CD4-positive, alpha-beta T cell treated with Interferon alpha-2 for 1 hour (primary cell): Measurements from ENCODE around the gene ZNF678.
"Not testable (repeated sequence)": the region's sequence is repeated elsewhere in the genome, so short reads cannot be mapped to it uniquely, and the experiment has no call there.

ENCODE experiments used
- DNase-seq, 2 donors: peaks; one replicate each; pipeline ENCODE4 v3.0.0-alpha.2; 2020 to 2022

The ZNF678 gene

GRCh38 chr1:227556288-227556687, 7.1 kb upstream of the ZNF678 start:
- no peak for DNase-seq

GRCh38 chr1:227557962-227558725, 5.2 kb upstream of the ZNF678 start:
- no peak for DNase-seq

GRCh38 chr1:227558732-227559262, 4.6 kb upstream of the ZNF678 start:
- no peak for DNase-seq

GRCh38 chr1:227559499-227559898, 3.9 kb upstream of the ZNF678 start:
- no peak for DNase-seq

- DNase-seq: no peak
Measured at GRCh38 chr1:227559926-227560325, 3.4 kb upstream of the ZNF678 start.

- DNase-seq: no peak
Measured at GRCh38 chr1:227560393-227561173, 2.8 kb upstream of the ZNF678 start.

- DNase-seq: no peak
Measured at GRCh38 chr1:227561241-227561907, 2.0 kb upstream of the ZNF678 start.

- no peak for DNase-seq
Measured at GRCh38 chr1:227562037-227562436, 1.3 kb upstream of the ZNF678 start.

GRCh38 chr1:227562933-227563323, 428 bp upstream of the ZNF678 start:
- no peak for DNase-seq

- no peak for DNase-seq
Measured at GRCh38 chr1:227567256-227567655, 3.9 kb downstream of the ZNF678 start.

GRCh38 chr1:227568593-227568992, 5.2 kb downstream of the ZNF678 start:
- no peak for DNase-seq

GRCh38 chr1:227572752-227573151, 9.4 kb downstream of the ZNF678 start:
- DNase-seq: no peak

GRCh38 chr1:227574926-227575325, 11.6 kb downstream of the ZNF678 start:
- DNase-seq: no peak

GRCh38 chr1:227576189-227576588, 12.8 kb downstream of the ZNF678 start:
- DNase-seq: no peak

- no peak for DNase-seq
Measured at GRCh38 chr1:227577500-227577899, 14.1 kb downstream of the ZNF678 start.

- DNase-seq: no peak
Measured at GRCh38 chr1:227583354-227583753, 20.0 kb downstream of the ZNF678 start.

- no peak for DNase-seq
Measured at GRCh38 chr1:227586733-227587132, 23.4 kb downstream of the ZNF678 start.

GRCh38 chr1:227587968-227588367, 24.6 kb downstream of the ZNF678 start:
- no peak for DNase-seq

- DNase-seq: not testable (repeated sequence)
Measured at GRCh38 chr1:227588769-227589168, 25.4 kb downstream of the ZNF678 start.

GRCh38 chr1:227589777-227590176, 26.4 kb downstream of the ZNF678 start:
- DNase-seq: not testable (repeated sequence)

- DNase-seq: not testable (repeated sequence)
Measured at GRCh38 chr1:227596222-227596621, 32.9 kb downstream of the ZNF678 start.

GRCh38 chr1:227603327-227603726, 40.0 kb downstream of the ZNF678 start:
- no peak for DNase-seq

GRCh38 chr1:227604446-227604845, 41.1 kb downstream of the ZNF678 start:
- DNase-seq: no peak
